Neural crest cell (in vitro differentiated cells): ENCODE measurements around the gene GALNT17. TPM values are rescaled to one million over a fixed set of nuclear protein-coding genes. Genes with fewer than 3 reads are reported as not detected.

Source experiments
- DNase-seq: peaks from one replicate; pipeline ENCODE4 v3.0.0; 2021; ENCODE audit warnings: low read depth, mixed read lengths, low spot score
- H3K27ac Mint-ChIP-seq: one replicate; pipeline ENCODE4 v1.8.0; 2021; ENCODE audit warnings: mild to moderate bottlenecking, mixed read lengths; ENCODE audit not compliant: unreplicated experiment
- H3K27me3 Mint-ChIP-seq: 2 replicates; pipeline ENCODE4 v1.8.0; 2021; ENCODE audit warnings: low read depth, mild to moderate bottlenecking, mixed read lengths
- H3K36me3 Mint-ChIP-seq: 2 replicates; pipeline ENCODE4 v1.8.0; 2021; ENCODE audit warnings: low read depth, mild to moderate bottlenecking, mixed read lengths
- H3K4me1 Mint-ChIP-seq: 2 replicates; pipeline ENCODE4 v1.8.0; 2021; ENCODE audit warnings: mixed read lengths
- H3K4me3 Mint-ChIP-seq: one replicate; pipeline ENCODE4 v1.8.0; 2021; ENCODE audit warnings: mild to moderate bottlenecking, mixed read lengths
- H3K9me3 Mint-ChIP-seq: 2 replicates; pipeline ENCODE4 v1.8.0; 2021; ENCODE audit warnings: mixed read lengths
- CTCF ChIP-seq: fragments of 200-600 bp; sonication (generic); conservative IDR thresholded peaks from 2 replicates; pipeline ENCODE4 v1.5.0; 2021; ENCODE audit warnings: antibody characterized with exemption, mild to moderate bottlenecking
- total RNA-seq: library from RNA; stranded (reverse); gene quantifications from 2 replicates; pipeline ENCODE4 v1.2.1, GENCODE V29; 2021

The GALNT17 gene
- total RNA-seq, 1 donor from 2014 or later, result 11.0 TPM

- no peaks in the 10 kb centered on the region for H3K36me3 Mint-ChIP-seq
- H3K9me3 Mint-ChIP-seq, result no peaks in the 10 kb centered on the region
- peaks cover 44% of the 10 kb centered on the region for H3K4me1 Mint-ChIP-seq
- no peak for TF ChIP-seq CTCF
- H3K4me3 Mint-ChIP-seq, result no peak overlapping the region
- H3K27ac Mint-ChIP-seq, result no peak overlapping the region
- no peak for DNase-seq
- H3K27me3 Mint-ChIP-seq, result no peaks in the 10 kb centered on the region
Observed at GRCh38 chr7:71301167-71301566, 169.2 kb downstream of the GALNT17 start.

- no peaks in the 10 kb centered on the region for H3K9me3 Mint-ChIP-seq
- TF ChIP-seq CTCF, result no peak
- no peaks in the 10 kb centered on the region for H3K27me3 Mint-ChIP-seq
- H3K4me1 Mint-ChIP-seq, result peaks cover 60% of the 10 kb centered on the region
- DNase-seq, result no peak
- peak overlapping the region; percentile 18 for H3K4me3 Mint-ChIP-seq
- H3K27ac Mint-ChIP-seq, result peak overlapping the region; percentile 8
- H3K36me3 Mint-ChIP-seq, result no peaks in the 10 kb centered on the region
Observed at GRCh38 chr7:71303566-71303965, 171.6 kb downstream of the GALNT17 start.

GRCh38 chr7:71308096-71308495, 176.2 kb downstream of the GALNT17 start:
- no peak for TF ChIP-seq CTCF
- Mint-ChIP-seq H3K4me3 (peak overlapping the region; percentile 5), H3K4me1 (peaks cover 56% of the 10 kb centered on the region), H3K27ac (peak overlapping the region; percentile 73), H3K36me3 (no peaks in the 10 kb centered on the region), H3K27me3 (no peaks in the 10 kb centered on the region), H3K9me3 (peaks cover 3% of the 10 kb centered on the region)
- DNase-seq, result no peak

GRCh38 chr7:71311576-71311975, 179.6 kb downstream of the GALNT17 start:
- no peak for TF ChIP-seq CTCF
- Mint-ChIP-seq H3K27ac (no peak overlapping the region), H3K27me3 (no peaks in the 10 kb centered on the region), H3K4me3 (no peak overlapping the region), H3K36me3 (peaks cover 8% of the 10 kb centered on the region), H3K4me1 (peaks cover 50% of the 10 kb centered on the region), H3K9me3 (peaks cover 9% of the 10 kb centered on the region)
- no peak for DNase-seq

GRCh38 chr7:71312755-71313490, 181.0 kb downstream of the GALNT17 start:
- DNase-seq, result no peak
- Mint-ChIP-seq H3K27ac (peak overlapping the region; percentile 72), H3K9me3 (peaks cover 9% of the 10 kb centered on the region), H3K4me3 (no peak overlapping the region), H3K36me3 (peaks cover 11% of the 10 kb centered on the region), H3K4me1 (peaks cover 41% of the 10 kb centered on the region), H3K27me3 (no peaks in the 10 kb centered on the region)
- no peak for TF ChIP-seq CTCF
